Neutrophil (primary cell): ENCODE measurements around the gene RPGRIP1.
"Not testable (repeated sequence)": the region's sequence is repeated elsewhere in the genome, so short reads cannot be mapped to it uniquely, and the experiment has no call there.

ENCODE experiments used
- H3K27ac ChIP-seq: fragments of 200-600 bp; sonication (generic); 2 replicates; pipeline ENCODE4 v1.5.1; 2016; ENCODE audit warnings: mild to moderate bottlenecking, moderate library complexity
- H3K27me3 ChIP-seq: fragments of 200-600 bp; sonication (generic); 2 replicates; pipeline ENCODE4 v1.6.0; 2016; ENCODE audit warnings: mild to moderate bottlenecking
- H3K36me3 ChIP-seq: fragments of 200-600 bp; sonication (generic); 2 replicates; pipeline ENCODE4 v1.5.1; 2017
- H3K4me1 ChIP-seq, 2 experiments: fragments of 200-600 bp in 1 of 2; sonication (generic) in 1 of 2; 1 replicate in 1 of 2; 2 replicates in 1 of 2; pipeline versions ENCODE4 v1.5.1 to v1.6.1; 2013 to 2016; ENCODE audit warnings: low read depth in 1 of 2, low read length in 1 of 2, mild to moderate bottlenecking in 1 of 2, moderate library complexity in 1 of 2; ENCODE audit not compliant: control insufficient read depth in 1 of 2, insufficient read depth in 1 of 2
- H3K4me3 ChIP-seq, 2 experiments: fragments of 200-600 bp in 1 of 2; sonication (generic) in 1 of 2; 1 replicate in 1 of 2; 2 replicates in 1 of 2; pipeline ENCODE4 v1.5.1; 2013 to 2016; ENCODE audit warnings: low read depth in 1 of 2, low read length in 1 of 2, mild to moderate bottlenecking in 1 of 2, moderate library complexity in 1 of 2
- H3K9me3 ChIP-seq: fragments of 200-600 bp; sonication (generic); 2 replicates; pipeline ENCODE4 v1.5.1; 2016
- CTCF ChIP-seq: fragments of 200-600 bp; sonication (generic); IDR thresholded peaks from 2 replicates; pipeline ENCODE4 v1.5.1; 2016; ENCODE audit warnings: antibody characterized with exemption

RPGRIP1 gene

GRCh38 chr14:21248338-21248737 is 31.5 kb upstream of the RPGRIP1 start:
- TF ChIP-seq CTCF, result no peak
- H3K4me1 ChIP-seq, result peaks cover 18 to 23% of the 10 kb centered on the region in 2 experiments
- no peak overlapping the region for H3K27ac ChIP-seq
- H3K9me3 ChIP-seq, result no peaks in the 10 kb centered on the region
- no peaks in the 10 kb centered on the region for H3K27me3 ChIP-seq
- peaks cover 42% of the 10 kb centered on the region for H3K36me3 ChIP-seq
- no peak overlapping the region for H3K4me3 ChIP-seq

- Histone ChIP-seq H3K36me3 (peaks cover 37% of the 10 kb centered on the region), H3K4me1 (peaks cover 16 to 19% of the 10 kb centered on the region in 2 experiments), H3K4me3 (no peak overlapping the region), H3K27ac (no peak overlapping the region), H3K9me3 (no peaks in the 10 kb centered on the region), H3K27me3 (no peaks in the 10 kb centered on the region)
- TF ChIP-seq CTCF, result no peak
Measured at GRCh38 chr14:21248739-21249411, 31.0 kb upstream of the RPGRIP1 start.

DNA sequence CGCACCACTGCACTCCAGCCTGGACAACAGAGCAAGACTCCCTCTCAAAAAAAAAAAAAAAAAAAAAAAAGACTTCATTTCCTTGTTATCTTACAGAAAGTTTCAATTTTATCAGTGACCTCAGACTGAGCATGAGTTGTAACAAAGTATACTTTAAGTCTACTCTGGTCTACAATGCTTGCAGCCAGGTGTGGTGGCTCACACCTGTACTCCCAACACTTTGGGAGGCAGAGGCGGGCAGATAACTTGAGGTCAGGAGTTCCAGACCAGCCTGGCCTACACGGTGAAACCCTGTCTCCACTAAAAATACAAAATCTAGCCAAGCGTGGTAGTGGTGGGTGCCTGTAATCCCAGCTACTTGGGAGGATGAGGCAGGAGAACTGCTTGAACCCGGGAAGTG is 28.7 kb upstream of the RPGRIP1 start:
- TF ChIP-seq CTCF, result no peak
- Histone ChIP-seq H3K27me3 (no peaks in the 10 kb centered on the region), H3K9me3 (no peaks in the 10 kb centered on the region), H3K4me1 (peaks cover 0 to under 1% of the 10 kb centered on the region in 2 experiments), H3K36me3 (peaks cover 44% of the 10 kb centered on the region), H3K27ac (no peak overlapping the region), H3K4me3 (no peak overlapping the region)

- no peaks in the 10 kb centered on the region for H3K9me3 ChIP-seq
- no peak for TF ChIP-seq CTCF
- H3K36me3 ChIP-seq, result peaks cover 52% of the 10 kb centered on the region
- peaks cover 6 to 8% of the 10 kb centered on the region in 2 experiments for H3K4me1 ChIP-seq
- H3K27ac ChIP-seq, result peak overlapping the region; percentile 13
- no peaks in the 10 kb centered on the region for H3K27me3 ChIP-seq
- H3K4me3 ChIP-seq, result no peak overlapping the region
Measured at GRCh38 chr14:21252149-21252548, 27.7 kb upstream of the RPGRIP1 start.

DNA sequence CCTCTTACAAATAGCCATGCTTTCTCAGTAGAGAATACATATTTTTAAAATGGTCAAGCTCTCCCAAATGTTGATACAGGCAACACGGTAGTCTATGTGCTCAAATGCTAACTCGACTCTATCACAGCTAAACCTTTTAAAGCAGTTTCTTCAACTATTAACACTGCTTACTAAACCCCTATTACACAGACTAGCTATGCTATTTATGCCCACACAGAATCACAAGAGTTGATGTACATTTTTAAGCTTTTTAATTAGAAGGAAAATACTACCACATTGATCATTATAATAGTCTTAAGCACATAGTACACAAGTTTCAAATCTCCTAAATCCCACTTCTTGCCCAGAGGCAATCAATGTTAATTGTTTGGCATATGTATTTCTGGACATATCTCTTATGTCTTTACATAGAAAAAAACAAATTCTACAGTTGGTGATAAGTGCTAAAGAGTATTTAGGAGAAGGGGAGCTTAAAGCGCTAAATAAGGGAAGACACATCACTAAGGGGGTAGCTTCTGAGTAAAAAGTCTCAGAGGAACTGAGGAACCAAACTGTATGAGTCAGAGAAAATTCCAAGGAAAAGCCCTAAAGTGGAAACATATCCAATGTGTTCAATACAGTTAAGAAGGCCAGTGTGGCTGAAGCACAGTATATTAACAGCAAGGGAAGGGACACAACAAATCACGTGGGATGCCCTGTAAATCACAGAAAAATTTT is 24.3 kb upstream of the RPGRIP1 start:
- TF ChIP-seq CTCF, result no peak
- H3K27me3 ChIP-seq, result no peaks in the 10 kb centered on the region
- H3K27ac ChIP-seq, result peak overlapping the region; percentile 41
- peaks cover 16 to 22% of the 10 kb centered on the region in 2 experiments for H3K4me1 ChIP-seq
- H3K4me3 ChIP-seq, result no peak overlapping the region
- peaks cover 62% of the 10 kb centered on the region for H3K36me3 ChIP-seq
- H3K9me3 ChIP-seq, result no peaks in the 10 kb centered on the region

- peaks cover 62% of the 10 kb centered on the region for H3K36me3 ChIP-seq
Measured at GRCh38 chr14:21256102-21256447, 23.8 kb upstream of the RPGRIP1 start.

More at GRCh38 chr14:21256102-21256447, 23.8 kb upstream of the RPGRIP1 start:
- not testable (repeated sequence) for H3K9me3 ChIP-seq, H3K27me3 ChIP-seq, H3K27ac ChIP-seq, H3K4me3 ChIP-seq
- peaks cover 16 to 22% of the 10 kb centered on the region in 2 experiments for H3K4me1 ChIP-seq
